Mesenteric fat pad (tissue), 1 donor: ENCODE results near the gene LTBP2. TPM values are rescaled to one million over a fixed set of nuclear protein-coding genes. Genes with fewer than 3 reads are reported as not detected.
"Not testable (repeated sequence)": the region's sequence is repeated elsewhere in the genome, so short reads cannot be mapped to it uniquely, and the experiment has no call there.

Experiments used
- DNase-seq: peaks from one replicate; pipeline ENCODE4 v3.0.0-alpha.2; 2020; ENCODE audit warnings: low spot score
- total RNA-seq: library from RNA; stranded (reverse); fragmentation: NEBNext Ultra II Directional; extraction: Animal tissue kit (Norgen Biotek cat#: 25700); gene quantifications from one replicate; pipeline ENCODE4 v1.2.1, GENCODE V29; 2021
- donor health status: DM: yes; HTN: yes; CAD: no.

Gene LTBP2
- total RNA-seq, 1 donor from 2014 or later = 58.2 TPM

GRCh38 chr14:74554742-74555362 lies 57.2 kb downstream of the LTBP2 start:
- DNase-seq = no peak

DNA sequence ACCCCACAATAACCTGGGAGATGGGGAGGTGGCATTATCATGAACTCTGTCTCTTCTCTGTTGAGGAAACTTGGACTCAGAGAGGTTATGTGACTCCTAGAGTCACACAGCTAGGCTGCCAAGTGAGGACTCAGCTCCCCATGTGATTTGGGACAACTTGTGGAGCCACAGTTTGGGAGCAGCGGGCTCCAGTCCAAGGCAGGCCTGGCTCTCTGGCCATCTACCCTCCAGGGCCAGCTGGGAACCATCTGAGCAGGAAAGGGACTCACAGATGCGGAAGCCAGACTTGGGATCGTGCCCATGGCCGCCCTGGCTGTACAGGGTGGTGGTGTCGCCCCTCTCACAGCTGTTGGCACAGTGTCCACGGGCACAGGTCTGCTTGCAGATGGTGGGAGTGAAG lies 59.4 kb downstream of the LTBP2 start:
- DNase-seq = no peak

- DNase-seq = no peak
These were observed 60.3 kb downstream of the LTBP2 start for GRCh38 chr14:74551431-74552371.

DNA sequence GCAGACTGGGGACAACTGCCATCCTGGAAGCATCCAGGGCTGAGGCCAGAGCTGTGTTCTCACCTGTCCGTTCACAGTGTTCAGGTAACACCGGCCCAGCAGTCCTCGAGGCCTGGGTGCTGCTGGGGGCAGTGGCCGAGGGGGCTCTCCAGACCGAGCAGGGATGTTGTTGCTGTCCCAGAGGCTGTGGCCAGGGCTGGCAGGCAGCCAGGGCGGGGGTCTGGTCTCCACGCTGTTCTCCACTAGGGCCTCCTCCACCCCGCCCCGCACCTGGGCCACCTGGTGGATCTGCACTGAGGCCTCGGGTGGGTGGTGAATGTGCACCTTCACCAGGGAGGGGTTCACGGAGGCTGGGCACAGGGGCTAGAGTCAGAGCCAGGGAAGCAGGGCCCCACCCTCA lies 61.0 kb downstream of the LTBP2 start:
- DNase-seq = no peak

DNA sequence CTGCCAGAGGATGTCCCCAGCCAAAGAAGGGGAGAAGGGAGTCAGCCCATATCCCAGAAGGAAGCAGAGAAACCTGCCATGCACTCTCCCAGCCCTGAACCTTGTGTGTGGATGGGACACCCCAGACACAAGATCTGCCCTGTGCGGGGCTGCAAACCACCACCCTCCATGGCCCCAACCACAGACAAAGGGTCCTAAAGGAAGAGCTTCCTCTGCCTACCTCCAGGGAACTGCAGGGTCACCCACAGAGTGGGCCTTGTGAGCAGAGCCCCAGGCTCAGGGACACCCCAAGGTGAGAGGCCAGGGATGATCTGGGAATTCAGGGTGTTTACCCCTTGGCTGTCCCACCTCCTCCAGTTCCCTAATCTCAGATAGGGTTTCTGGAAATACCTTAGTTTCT lies 62.0 kb downstream of the LTBP2 start:
- no peak for DNase-seq

DNA sequence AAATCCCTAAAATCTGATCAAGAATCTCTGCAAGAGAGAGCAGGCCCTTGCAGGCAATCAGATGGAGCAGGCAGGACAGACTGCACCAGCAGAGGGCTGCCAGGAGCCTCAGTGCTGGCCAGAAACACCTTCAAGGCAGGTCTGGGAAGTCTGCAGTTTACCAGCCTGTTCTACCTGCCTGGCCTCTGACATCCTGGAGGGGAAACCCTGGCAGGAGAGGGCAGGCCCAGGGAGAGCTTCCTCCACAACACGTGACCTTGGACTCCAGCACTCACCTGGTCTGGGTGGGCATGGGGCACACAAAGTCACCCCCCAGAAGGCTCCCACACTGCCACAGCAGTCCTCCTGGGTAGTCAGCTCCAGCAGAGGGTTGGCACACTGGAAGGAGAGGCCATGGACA lies 62.4 kb downstream of the LTBP2 start:
- no peak for DNase-seq

DNA sequence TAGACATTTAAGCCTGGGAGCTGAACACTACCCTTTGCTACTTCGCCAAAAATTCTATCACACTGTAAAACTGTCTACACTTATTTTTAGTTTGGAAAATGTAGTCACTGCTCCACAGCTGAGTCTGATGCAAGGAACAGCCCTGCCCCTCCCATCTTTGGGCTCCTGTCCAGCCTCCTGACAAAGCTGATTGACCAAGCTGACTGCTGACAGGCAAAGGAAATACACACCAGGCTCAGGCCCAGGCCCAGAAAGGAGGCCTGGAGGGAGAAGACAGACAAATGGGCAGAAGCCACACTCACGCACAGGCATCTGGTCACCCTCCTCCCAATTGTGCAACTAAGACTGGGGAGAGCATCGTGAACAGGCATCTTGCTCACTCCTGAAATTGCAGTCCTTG lies 63.2 kb downstream of the LTBP2 start:
- no peak for DNase-seq

DNA sequence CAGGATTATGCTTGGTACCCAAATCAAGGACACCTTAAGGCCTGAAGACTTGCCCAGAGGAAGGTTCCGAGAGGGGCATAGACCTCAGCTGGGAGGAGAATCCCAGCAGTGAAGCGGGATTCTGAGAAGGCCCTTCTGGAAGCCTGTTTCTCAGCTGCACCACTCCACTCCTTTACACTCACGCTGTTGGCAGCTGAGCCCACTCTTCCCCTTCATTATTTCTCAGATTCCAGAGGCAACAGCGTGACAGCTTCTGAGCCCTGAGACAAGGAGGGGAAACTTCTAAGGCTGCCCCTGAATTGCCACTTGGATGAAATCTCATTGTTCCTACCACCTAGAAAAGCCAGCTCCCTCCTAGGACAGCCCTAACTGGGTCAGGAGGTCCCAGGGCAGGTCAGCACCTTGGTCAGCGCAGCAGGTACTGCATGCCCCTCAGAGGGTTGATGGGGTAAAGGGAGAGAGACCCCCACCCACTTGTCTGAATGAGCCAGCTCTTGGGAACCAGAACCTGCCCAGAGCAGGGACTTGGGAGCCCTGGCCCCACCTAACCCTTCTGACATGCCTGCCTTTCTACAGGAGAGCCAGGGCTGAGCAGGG lies 64.6 kb downstream of the LTBP2 start:
- no peak for DNase-seq

GRCh38 chr14:74546416-74546815 lies 65.6 kb downstream of the LTBP2 start:
- DNase-seq = no peak

DNA sequence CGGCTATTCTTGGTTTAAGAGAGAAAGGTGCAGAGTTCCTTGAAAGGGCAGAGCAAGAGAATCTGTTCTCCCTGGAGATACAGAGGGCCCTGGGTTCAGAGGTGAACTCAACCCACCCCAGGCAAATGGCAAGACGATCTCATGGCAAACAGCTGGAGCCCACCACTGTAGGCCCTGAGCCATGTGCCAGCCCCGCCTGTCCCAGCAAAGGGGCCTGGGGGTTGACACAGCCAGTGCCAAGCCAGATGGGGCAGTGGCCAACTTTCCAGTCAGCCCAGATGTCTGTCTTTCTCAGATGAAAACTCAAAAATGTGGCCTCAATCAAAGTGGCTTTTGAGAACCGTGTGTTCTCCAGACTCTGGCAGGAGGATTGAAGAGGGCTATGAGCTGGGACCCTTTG lies 66.7 kb downstream of the LTBP2 start:
- DNase-seq = no peak

DNA sequence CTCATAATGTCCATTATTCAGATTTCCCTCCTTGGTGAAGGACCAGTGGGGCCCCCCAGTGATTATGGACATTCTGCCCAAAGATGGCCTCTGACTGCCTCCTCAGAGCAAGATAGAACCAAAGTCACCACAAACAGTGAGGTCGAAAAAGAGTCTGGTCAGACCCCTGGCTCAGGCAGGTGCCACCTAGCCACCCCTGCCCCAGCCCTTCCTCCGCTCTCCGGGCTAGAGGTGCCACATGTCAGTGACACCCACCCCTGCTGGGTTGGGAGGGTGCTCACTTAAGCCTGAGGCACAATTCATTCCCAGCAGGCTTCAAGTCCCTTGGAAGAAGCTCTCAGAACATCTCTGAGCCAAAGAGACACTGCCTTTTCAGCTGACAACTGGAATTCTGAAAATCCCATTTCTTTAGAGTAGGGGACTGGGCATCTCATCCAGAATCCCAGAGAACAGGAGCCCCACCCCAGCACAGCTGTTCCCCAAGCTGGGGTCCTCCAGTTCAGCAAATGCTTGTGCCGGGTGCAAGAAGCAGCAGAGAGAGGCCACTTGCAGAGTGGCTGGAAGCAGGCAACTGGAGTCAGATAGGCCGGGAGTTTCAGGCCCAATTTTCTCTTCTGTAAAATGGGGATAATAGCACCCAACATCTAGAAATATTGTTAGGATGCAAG lies 68.1 kb downstream of the LTBP2 start:
- no peak for DNase-seq

- DNase-seq = no peak
These were observed 69.9 kb downstream of the LTBP2 start for GRCh38 chr14:74542056-74542685.

GRCh38 chr14:74541225-74541624 lies 70.8 kb downstream of the LTBP2 start:
- no peak for DNase-seq

DNA sequence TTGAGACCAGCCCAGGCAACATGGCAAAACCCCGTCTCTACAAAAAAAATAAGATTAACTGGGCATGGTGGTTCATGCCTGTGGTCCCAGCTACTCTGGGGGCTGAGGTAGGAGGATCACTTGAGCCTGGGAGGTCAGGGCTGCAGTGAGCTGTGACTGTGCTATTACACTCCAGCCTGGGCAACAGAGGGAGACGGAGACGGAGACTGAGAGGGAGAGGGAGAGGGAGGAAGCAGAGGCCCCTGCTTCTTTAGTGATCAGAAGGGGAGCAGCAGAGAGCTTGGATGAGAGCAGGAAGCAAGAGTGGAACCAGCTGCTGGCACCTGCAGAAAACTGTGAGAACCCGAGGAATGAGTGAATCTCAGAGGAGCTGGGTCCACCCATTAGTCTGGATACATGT lies 72.5 kb downstream of the LTBP2 start:
- DNase-seq = no peak

DNA sequence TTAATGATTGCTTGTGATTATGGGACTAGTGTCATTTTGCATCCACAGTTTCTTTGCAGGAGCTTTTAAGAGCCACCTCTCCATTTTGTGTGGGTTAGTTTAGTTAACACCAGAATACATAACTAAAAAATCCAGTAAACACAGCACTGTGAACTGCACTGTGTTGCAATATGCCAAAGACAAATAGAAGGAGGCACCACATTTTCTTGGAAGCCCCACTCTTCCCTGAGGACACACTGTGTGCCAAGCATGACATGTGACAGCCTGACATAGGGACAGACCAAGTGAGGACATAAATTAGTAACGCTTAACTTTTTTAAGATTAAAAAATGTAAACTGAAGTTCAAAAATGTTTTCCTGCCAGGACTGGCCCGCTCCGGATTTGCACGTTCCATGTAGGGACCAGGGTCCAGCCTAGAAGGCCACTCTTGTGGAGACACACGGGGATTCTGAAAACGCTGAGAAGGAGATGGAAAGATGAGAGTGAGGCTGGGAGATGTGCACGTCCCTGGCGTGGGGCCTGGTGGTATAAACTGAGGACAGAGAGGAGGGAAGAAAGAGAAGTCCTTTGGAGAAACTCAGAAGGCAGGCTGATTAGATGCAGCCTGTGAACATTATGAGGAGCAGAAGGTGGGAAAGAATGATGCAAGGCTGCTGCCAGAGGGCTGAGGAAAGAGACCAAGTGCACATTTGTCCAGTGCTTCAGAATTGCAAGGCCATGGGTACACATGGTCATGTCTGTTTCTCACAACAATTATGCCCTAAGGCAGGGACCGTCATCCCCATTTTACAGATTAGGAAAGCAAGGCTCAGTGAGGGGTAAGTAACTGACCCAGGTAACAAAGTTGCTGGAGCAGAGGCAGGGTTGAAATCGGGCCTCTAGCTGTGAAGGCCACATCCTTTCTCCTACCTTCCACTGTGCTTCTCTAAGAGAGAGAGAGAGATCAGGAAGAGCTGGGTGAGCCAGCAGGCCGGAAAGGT lies 73.3 kb downstream of the LTBP2 start:
- no peak for DNase-seq

DNA sequence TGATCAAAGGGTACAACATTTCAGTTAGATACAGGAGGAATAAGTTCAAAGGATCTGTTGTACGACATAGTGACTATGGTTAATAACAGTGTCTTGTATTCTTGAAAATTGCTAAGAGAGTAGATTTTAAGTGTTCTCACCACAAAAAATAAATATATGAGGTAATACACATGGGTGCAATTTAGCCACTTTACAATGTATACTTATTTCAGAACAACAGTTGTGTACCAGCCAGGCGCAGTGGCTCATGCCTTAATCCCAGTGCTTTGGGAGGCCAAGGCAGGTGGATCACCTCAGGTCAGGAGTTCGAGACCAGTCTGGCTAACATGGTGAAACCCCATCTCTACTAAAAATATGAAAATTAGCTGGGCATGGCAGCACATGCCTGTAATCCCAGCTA lies 75.7 kb downstream of the LTBP2 start:
- DNase-seq = not testable (repeated sequence)

DNA sequence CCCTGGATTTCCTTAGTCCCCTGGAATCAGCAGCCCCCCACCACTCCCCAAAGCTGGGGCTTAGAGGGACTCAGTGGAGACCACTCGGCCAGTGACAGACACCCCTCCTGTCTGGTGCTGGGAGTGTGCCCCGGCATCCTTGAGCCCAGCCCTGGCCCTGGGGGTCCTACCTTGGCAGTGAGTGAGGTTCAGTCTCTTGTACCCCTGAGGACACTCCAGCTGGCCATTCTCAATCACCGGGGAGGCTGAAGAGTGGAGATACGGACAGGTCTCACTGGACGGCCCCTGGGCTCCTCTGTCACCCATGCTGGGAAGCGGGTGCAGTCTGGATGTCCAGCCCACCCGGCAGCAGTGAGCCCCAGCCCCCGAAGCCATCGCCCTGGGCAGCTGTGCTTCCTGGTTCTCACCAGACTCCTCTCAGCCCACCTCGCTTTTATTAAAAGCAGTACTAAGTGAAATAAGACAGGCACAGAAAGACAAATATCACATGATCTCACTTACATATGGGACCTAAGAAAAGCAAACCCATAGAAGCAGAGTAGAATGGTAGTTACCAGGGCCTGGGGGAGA lies 76.2 kb downstream of the LTBP2 start:
- no peak for DNase-seq

DNA sequence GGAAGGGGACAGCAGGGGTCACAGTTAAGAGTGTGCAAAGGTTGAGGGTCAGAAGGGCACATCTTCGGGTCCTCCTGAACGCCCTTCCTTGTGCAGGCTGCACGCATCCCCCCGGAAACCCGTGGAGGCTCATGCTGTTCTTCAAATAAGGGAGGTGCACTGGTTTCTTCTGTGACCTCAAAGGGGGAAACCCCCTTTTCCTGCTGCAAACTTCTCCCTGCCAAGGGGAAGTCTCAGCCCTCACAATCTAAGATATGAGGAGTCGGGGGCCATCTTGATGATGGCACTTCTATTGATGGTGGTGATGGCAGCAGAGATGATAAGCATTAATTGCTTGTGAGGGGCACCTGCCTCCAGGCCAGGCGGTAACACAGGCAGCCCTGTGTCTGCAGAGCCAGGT lies 78.5 kb downstream of the LTBP2 start:
- no peak for DNase-seq

GRCh38 chr14:74532246-74532645 lies 79.8 kb downstream of the LTBP2 start:
- DNase-seq = no peak

DNA sequence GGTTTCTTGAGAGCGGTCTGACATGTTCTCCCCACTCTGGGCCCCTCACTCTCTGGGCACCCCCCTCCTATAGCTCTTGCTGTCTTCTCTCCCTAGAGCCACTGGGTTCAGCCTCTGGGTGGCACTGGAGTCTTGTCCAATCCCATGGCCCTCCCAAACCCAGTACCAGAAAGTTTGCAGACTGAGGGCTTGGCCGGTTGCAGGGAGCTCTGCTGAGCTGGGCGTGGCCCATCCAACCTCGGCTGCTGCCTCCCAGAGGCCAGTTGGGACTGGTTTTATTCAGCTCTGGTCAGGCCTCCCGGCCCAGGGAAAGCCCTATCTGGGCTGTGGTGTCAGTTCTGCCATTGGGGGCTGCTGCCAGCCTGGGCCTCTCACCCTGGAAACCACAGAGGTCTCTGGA lies 80.6 kb downstream of the LTBP2 start:
- DNase-seq = no peak
